K562 (cell line): ENCODE measurements around the gene KRI1. TPM values are rescaled to one million over a fixed set of nuclear protein-coding genes. Genes with fewer than 3 reads are reported as not detected.

Experiments used
- ADNP ChIP-seq: fragments of 200-800 bp; sonication (Bioruptor generic); IDR thresholded peaks from 2 replicates; pipeline ENCODE4 v1.6.1; 2016; ENCODE audit warnings: missing genetic modification characterization, missing compliant biosample characterization
- BCLAF1 ChIP-seq, 2 experiments: fragments of 450-650 bp in 1 of 2; IDR thresholded peaks; 2 replicates each; pipeline ENCODE4 v1.6.1; 2011 to 2017; ENCODE audit warnings: low read depth in 2 of 2, antibody characterized with exemption in 1 of 2, borderline replicate concordance in 1 of 2, low read length in 1 of 2, mild to moderate bottlenecking in 1 of 2, mixed read lengths in 1 of 2; ENCODE audit not compliant: control insufficient read depth in 1 of 2
- BCOR ChIP-seq: fragments of 450-650 bp; IDR thresholded peaks from 2 replicates; pipeline ENCODE4 v1.6.1; 2016
- KAT7 ChIP-seq: sonication (generic); formaldehyde crosslinking; IDR thresholded peaks from 2 replicates; pipeline ENCODE4 v1.8.0; 2022; ENCODE audit warnings: missing genetic modification reagents, mild to moderate bottlenecking, borderline replicate concordance
- LCOR ChIP-seq: sonication (generic); formaldehyde crosslinking; IDR thresholded peaks from 2 replicates; pipeline ENCODE4 v1.8.0; 2022; ENCODE audit warnings: mild to moderate bottlenecking, missing genetic modification reagents
- MNT ChIP-seq, 2 experiments: fragments of 450-650 bp; conservative IDR thresholded peaks; 2 replicates each; pipeline ENCODE4 v1.6.1; 2017; ENCODE audit warnings: mild to moderate bottlenecking in 2 of 2, moderate library complexity in 2 of 2
- NEUROD1 ChIP-seq: fragments of 150-350 bp; IDR thresholded peaks from 2 replicates; pipeline ENCODE4 v1.6.1; 2014; ENCODE audit warnings: borderline replicate concordance, low read length, low read depth; ENCODE audit not compliant: partially characterized antibody
- POLR2A ChIP-seq: fragments of 450-650 bp; conservative IDR thresholded peaks from 2 replicates; pipeline ENCODE4 v1.6.1; 2016
- POLR2G ChIP-seq: fragments of 200-400 bp; formaldehyde crosslinking; IDR thresholded peaks from 2 replicates; pipeline ENCODE4 v1.6.1; 2017; ENCODE audit warnings: low read depth, mild to moderate bottlenecking, antibody characterized with exemption, low read length, moderate library complexity
- RBFOX2 ChIP-seq: fragments of 200-400 bp; formaldehyde crosslinking; IDR thresholded peaks from 2 replicates; pipeline ENCODE4 v1.6.1; 2017; ENCODE audit warnings: low read depth, mild to moderate bottlenecking, low read length, moderate library complexity
- RBM22 ChIP-seq: fragments of 200-400 bp; formaldehyde crosslinking; IDR thresholded peaks from 2 replicates; pipeline ENCODE4 v1.6.1; 2018; ENCODE audit warnings: low read length, low read depth; ENCODE audit not compliant: poor library complexity, severe bottlenecking
- RCOR1 ChIP-seq, 2 experiments: IDR thresholded peaks; 2 replicates each; pipeline ENCODE4 v1.6.1; 2012; ENCODE audit warnings: low read depth in 2 of 2, low read length in 2 of 2, borderline replicate concordance in 1 of 2, improper control_type of control experiment in 1 of 2
- SIN3A ChIP-seq, 2 experiments: fragments of 150-350 bp in 1 of 2; IDR thresholded peaks; 2 replicates each; pipeline ENCODE4 v1.6.1; 2011 to 2016; ENCODE audit warnings: borderline replicate concordance in 2 of 2, low read depth in 2 of 2, low read length in 2 of 2, mild to moderate bottlenecking in 2 of 2, moderate library complexity in 2 of 2; ENCODE audit not compliant: control insufficient read depth in 1 of 2
- SMARCA5 ChIP-seq: fragments of 450-650 bp; IDR thresholded peaks from 2 replicates; pipeline ENCODE4 v1.6.1; 2016
- TEAD2 ChIP-seq: fragments of 450-650 bp; IDR thresholded peaks from 2 replicates; pipeline ENCODE4 v1.6.1; 2016; ENCODE audit warnings: missing genetic modification characterization, control low read depth, missing compliant biosample characterization
- polyA plus RNA-seq, 8 experiments: library from polyadenylated mRNA; depleted of rRNA in 4 of 8; stranded (reverse) in 5 of 8; unstranded in 3 of 8; fragments of >200 nt; fragmentation: Nextera tagmentation in 2 of 8; fragmentation: Illumina TruSeq in 1 of 8; extraction: Ambion mirVana in 2 of 8; extraction: Trizol in 1 of 8; gene quantifications; 2 replicates each; pipeline versions ENCODE4 v1.2.1 to v1.2.3, GENCODE V29; 2011 to 2014; ENCODE audit warnings: inconsistent platforms in 1 of 8, missing spikeins in 1 of 8
- total RNA-seq, 7 experiments: library from RNA; depleted of rRNA in 6 of 7; stranded (reverse); fragments of >200 nt in 6 of 7; fragmentation: Illumina TruSeq in 2 of 7; extraction: Trizol in 2 of 7; gene quantifications; 2 replicates each; pipeline versions ENCODE4 v1.2.1 to v1.2.3, GENCODE V29; 2011 to 2021; ENCODE audit warnings: low replicate concordance in 1 of 7
- TF ChIP-seq, protein P1 (sequence below): sonication (generic); IDR thresholded peaks from 2 replicates; pipeline ENCODE4 v1.6.1; 2016

Gene KRI1
- total and polyA plus RNA-seq, 9 of the 15 experiments (the other 6 are each of a cell fraction or from before 2014, with no cell fraction given) = 1.1 to 50.7 (median 24.7) TPM

DNA sequence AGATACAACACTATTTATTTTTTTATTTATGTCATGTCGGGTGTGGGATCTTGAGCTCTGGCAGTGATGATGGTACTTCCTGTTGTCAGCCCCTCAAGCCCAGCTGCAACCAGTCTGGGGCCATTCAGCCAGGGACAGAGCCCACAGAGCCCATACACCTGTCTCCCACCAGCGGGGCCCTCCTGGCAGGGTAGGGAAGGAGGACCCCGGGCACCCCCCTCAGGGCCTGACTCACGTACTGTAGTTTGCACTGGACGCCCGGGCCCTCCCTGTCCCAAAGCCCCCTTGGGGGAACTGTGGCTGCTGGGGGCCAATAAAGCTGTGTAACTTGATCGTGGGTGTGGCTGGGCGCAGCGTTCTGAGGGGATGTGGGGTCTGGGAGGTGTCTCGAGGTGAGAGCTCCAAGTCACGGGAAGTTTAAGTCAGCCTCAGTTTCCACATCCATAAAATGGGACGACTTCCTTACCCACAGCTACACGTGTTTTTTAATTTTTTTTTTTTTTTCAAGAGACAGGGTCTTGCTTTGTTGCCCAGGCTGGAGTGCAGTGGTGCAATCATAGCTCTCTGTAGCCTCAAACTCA, 12.6 kb downstream of the KRI1 start (continued):
- TF ChIP-seq POLR2G (peak; percentile 75), ADNP (tag) (peak; percentile 95), BCLAF1 (IDR thresholded peaks at IDR 0.05; ENCODE audit: borderline replicate concordance in 1 of 2, control insufficient read depth in 1 of 2, low read depth in 2 of 2, low read length in 1 of 2) (no peak), RBFOX2 (peak; percentile 57), SIN3A (IDR thresholded peaks at IDR 0.05; ENCODE audit: borderline replicate concordance in 2 of 2, control insufficient read depth in 1 of 2, low read depth in 2 of 2, low read length in 2 of 2) (no peak), TEAD2 (tag) (no peak), LCOR (CRISPR knock-in tag) (no peak), POLR2A (peak; percentile 45; the same call in 1 of the 2 replicates), SMARCA5 (peak; percentile 79; the same call in 1 of the 2 replicates), RBM22 (peak; percentile 87), BCOR (peak; percentile 95), RCOR1 (IDR thresholded peaks at IDR 0.05; ENCODE audit: borderline replicate concordance in 1 of 2, low read depth in 2 of 2, low read length in 2 of 2) (peak in 1 of 2 experiments; percentile 52; a peak in 2 of 4 replicates), NEUROD1 (no peak), KAT7 (CRISPR knock-in tag) (no peak), MNT (conservative IDR thresholded peaks at IDR 0.05) (0 out of 4 replicates have a peak, but pooled peaks of 1 of the 2 experiments have one; percentile 24)
- TF ChIP-seq, protein P1, sequence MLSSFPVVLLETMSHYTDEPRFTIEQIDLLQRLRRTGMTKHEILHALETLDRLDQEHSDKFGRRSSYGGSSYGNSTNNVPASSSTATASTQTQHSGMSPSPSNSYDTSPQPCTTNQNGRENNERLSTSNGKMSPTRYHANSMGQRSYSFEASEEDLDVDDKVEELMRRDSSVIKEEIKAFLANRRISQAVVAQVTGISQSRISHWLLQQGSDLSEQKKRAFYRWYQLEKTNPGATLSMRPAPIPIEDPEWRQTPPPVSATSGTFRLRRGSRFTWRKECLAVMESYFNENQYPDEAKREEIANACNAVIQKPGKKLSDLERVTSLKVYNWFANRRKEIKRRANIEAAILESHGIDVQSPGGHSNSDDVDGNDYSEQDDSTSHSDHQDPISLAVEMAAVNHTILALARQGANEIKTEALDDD = no peak
- TF ChIP-seq, all 486 proteins: peak for 15
